SK-N-SH (cell line): ENCODE measurements around the gene SUGP2.

Experiments
- CHD2 ChIP-seq: fragments of 150-350 bp; IDR thresholded peaks from 2 replicates; pipeline ENCODE4 v1.6.1; 2018; ENCODE audit warnings: low read length; ENCODE audit not compliant: partially characterized antibody
- CTCF ChIP-seq: fragments of 200-600 bp; sonication (generic); IDR thresholded peaks from 2 replicates; pipeline ENCODE4 v1.6.1; 2017; ENCODE audit warnings: antibody characterized with exemption, mild to moderate bottlenecking, moderate library complexity
- EP300 ChIP-seq, 2 experiments: IDR thresholded peaks; 2 replicates each; pipeline versions ENCODE4 v1.4.0 to v1.6.1; 2012; ENCODE audit warnings: borderline replicate concordance in 1 of 2, low read depth in 1 of 2, low read length in 1 of 2
- EZH2phosphoT487 ChIP-seq: fragments of 200-600 bp; sonication (generic); IDR thresholded peaks from 2 replicates; pipeline ENCODE4 v1.6.1; 2017; ENCODE audit warnings: low read depth, mixed run types, mild to moderate bottlenecking, antibody characterized with exemption, moderate library complexity, borderline replicate concordance
- GATA2 ChIP-seq: sonication (generic); formaldehyde crosslinking; IDR thresholded peaks from 2 replicates; pipeline ENCODE4 v1.5.0; 2020; ENCODE audit warnings: mild to moderate bottlenecking, missing genetic modification reagents
- MAX ChIP-seq: IDR thresholded peaks from 2 replicates; pipeline ENCODE4 v1.4.0; 2012; ENCODE audit warnings: low read depth
- NFIC ChIP-seq: IDR thresholded peaks from 2 replicates; pipeline ENCODE4 v1.4.0; 2012; ENCODE audit warnings: borderline replicate concordance
- POLR2AphosphoS5 ChIP-seq: IDR thresholded peaks from 2 replicates; pipeline ENCODE4 v1.6.1; 2012; ENCODE audit warnings: low read depth, low read length
- REST ChIP-seq: IDR thresholded peaks from 2 replicates; pipeline ENCODE4 v1.6.1; 2012; ENCODE audit warnings: mild to moderate bottlenecking, low read depth, low read length, moderate library complexity
- RXRA ChIP-seq: IDR thresholded peaks from 2 replicates; pipeline ENCODE4 v1.4.0; 2012; ENCODE audit warnings: low read depth, mild to moderate bottlenecking, borderline replicate concordance
- USF2 ChIP-seq: fragments of 150-350 bp; IDR thresholded peaks from 2 replicates; pipeline ENCODE4 v1.6.1; 2017; ENCODE audit warnings: antibody characterized with exemption, low read length, low read depth, borderline replicate concordance
- YY1 ChIP-seq: IDR thresholded peaks from 2 replicates; pipeline ENCODE4 v1.4.0; 2012; ENCODE audit warnings: low read depth, mild to moderate bottlenecking

- TF ChIP-seq POLR2AphosphoS5, result no peak
- TF ChIP-seq GATA2 (CRISPR knock-in tag), result no peak
- TF ChIP-seq RXRA, result no peak
- TF ChIP-seq CTCF, result no peak
- TF ChIP-seq EZH2phosphoT487, result no peak
- TF ChIP-seq EP300 (IDR thresholded peaks at IDR 0.05; ENCODE audit: borderline replicate concordance in 1 of 2, low read depth in 1 of 2, low read length in 1 of 2), result no peak
- TF ChIP-seq CHD2, result no peak
- no peak for TF ChIP-seq REST
- no peak for TF ChIP-seq MAX
- no peak for TF ChIP-seq USF2
- no peak for TF ChIP-seq NFIC
- TF ChIP-seq YY1, result no peak
These were observed 29.3 kb upstream of the SUGP2 start for GRCh38 chr19:19062454-19063182.
